Panc1 (cell line): ENCODE measurements around the gene ADO.

ENCODE experiments used
- POLR2AphosphoS5 ChIP-seq: IDR thresholded peaks from 2 replicates; pipeline ENCODE4 v1.6.1; 2012; ENCODE audit warnings: mild to moderate bottlenecking, low read depth, low read length, moderate library complexity
- SIN3A ChIP-seq: IDR thresholded peaks from 2 replicates; pipeline ENCODE4 v1.6.1; 2012; ENCODE audit warnings: low read depth, mild to moderate bottlenecking, low read length, moderate library complexity, borderline replicate concordance; ENCODE audit not compliant: insufficient read depth
- TF ChIP-seq, protein P1 (sequence below): fragments of 450-650 bp; IDR thresholded peaks from 2 replicates; pipeline ENCODE4 v1.5.1; 2017; ENCODE audit warnings: mild to moderate bottlenecking

GRCh38 chr10:62813981-62814380, 9.5 kb downstream of the ADO start:
- TF ChIP-seq, protein P1, sequence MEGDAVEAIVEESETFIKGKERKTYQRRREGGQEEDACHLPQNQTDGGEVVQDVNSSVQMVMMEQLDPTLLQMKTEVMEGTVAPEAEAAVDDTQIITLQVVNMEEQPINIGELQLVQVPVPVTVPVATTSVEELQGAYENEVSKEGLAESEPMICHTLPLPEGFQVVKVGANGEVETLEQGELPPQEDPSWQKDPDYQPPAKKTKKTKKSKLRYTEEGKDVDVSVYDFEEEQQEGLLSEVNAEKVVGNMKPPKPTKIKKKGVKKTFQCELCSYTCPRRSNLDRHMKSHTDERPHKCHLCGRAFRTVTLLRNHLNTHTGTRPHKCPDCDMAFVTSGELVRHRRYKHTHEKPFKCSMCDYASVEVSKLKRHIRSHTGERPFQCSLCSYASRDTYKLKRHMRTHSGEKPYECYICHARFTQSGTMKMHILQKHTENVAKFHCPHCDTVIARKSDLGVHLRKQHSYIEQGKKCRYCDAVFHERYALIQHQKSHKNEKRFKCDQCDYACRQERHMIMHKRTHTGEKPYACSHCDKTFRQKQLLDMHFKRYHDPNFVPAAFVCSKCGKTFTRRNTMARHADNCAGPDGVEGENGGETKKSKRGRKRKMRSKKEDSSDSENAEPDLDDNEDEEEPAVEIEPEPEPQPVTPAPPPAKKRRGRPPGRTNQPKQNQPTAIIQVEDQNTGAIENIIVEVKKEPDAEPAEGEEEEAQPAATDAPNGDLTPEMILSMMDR, result no peak
- no peak for TF ChIP-seq POLR2AphosphoS5
- no peak for TF ChIP-seq SIN3A
